MG63 (cell line): ENCODE data around the gene DDX47. TPM values are rescaled to one million over a fixed set of nuclear protein-coding genes. Genes with fewer than 3 reads are reported as not detected.

Experiments
- DNase-seq: peaks from one replicate; pipeline ENCODE4 v3.0.0-alpha.2; 2020
- H3K27me3 ChIP-seq: fragments of 250-450 bp; sonication (Bioruptor Pico); 2 replicates; pipeline ENCODE4 v1.5.1; 2020; ENCODE audit warnings: mild to moderate bottlenecking, moderate library complexity
- H3K36me3 ChIP-seq: fragments of 250-450 bp; sonication (Bioruptor Pico); 2 replicates; pipeline ENCODE4 v1.5.1; 2020; ENCODE audit warnings: mild to moderate bottlenecking, moderate library complexity
- H3K4me3 ChIP-seq: fragments of 250-450 bp; sonication (Bioruptor Pico); 2 replicates; pipeline ENCODE4 v1.5.1; 2020; ENCODE audit warnings: mild to moderate bottlenecking, moderate library complexity
- H3K9me3 ChIP-seq: fragments of 250-450 bp; sonication (Bioruptor Pico); 2 replicates; pipeline ENCODE4 v1.5.1; 2020; ENCODE audit warnings: mild to moderate bottlenecking, moderate library complexity
- total RNA-seq: library from RNA; depleted of rRNA; stranded (reverse); fragments of >200 nt; shearing (Covaris generic); gene quantifications from 2 replicates; pipeline ENCODE4 v1.2.3, GENCODE V29; 2014; ENCODE audit warnings: low replicate concordance; rRNA removed

The DDX47 gene
- total RNA-seq, 1 experiment from 2014 or later = 105 TPM

- Histone ChIP-seq H3K27me3 (no peaks in the 10 kb centered on the region), H3K9me3 (no peaks in the 10 kb centered on the region), H3K36me3 (peaks cover 11% of the 10 kb centered on the region), H3K4me3 (no peak overlapping the region)
- DNase-seq = no peak
Observed at GRCh38 chr12:12877153-12877768, 64.1 kb downstream of the DDX47 start.

DNA sequence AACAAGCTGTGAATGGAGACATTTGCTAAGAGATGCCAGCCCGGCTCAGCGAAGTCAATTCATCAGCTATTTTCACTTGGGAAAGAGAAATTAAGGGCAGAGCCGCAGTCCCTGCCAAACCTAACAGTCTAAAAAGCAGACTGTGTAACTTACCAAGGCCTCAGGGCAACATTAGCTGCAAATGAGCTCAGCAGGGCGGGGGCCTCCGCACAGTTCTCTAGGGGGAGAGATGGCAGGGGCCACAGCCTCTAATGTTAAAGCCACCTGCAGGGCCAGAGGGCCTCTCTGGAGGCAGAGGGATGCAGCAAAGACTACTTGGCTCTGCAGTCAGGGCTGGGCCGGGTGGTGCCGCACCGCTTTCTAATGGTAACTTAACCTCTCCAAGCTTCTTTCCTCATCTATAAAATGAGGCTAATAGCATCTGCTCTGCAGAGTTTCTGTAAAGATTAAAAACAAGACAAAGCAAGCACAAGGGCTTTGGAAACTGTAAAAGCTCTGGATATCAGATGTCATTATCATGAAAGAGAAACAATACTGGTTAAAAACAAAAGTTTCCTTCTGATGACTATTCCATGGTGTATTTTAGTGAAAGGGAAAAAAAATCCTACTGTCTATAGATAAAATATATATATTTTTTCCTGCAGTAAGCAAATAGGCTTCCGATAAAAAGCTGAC lies 64.8 kb downstream of the DDX47 start:
- no peak for DNase-seq
- Histone ChIP-seq H3K4me3 (no peak overlapping the region), H3K36me3 (peaks cover 11% of the 10 kb centered on the region), H3K9me3 (no peaks in the 10 kb centered on the region), H3K27me3 (no peaks in the 10 kb centered on the region)

Other genes with a start within 250 kb of the DDX47 start
- 13.0 and 17.7 TPM in 2 replicates for gene CREBL2, start 201.5 kb upstream of the DDX47 start, total RNA-seq
- 0.59 TPM in 1 of 2 replicates, not detected in the other for gene GPR19, start 117.2 kb upstream of the DDX47 start, total RNA-seq
- 35.1 and 57.9 TPM in 2 replicates for gene CDKN1B, start 96.0 kb upstream of the DDX47 start, total RNA-seq
- 21.4 and 27.1 TPM in 2 replicates for gene APOLD1, start 27.7 kb upstream of the DDX47 start, total RNA-seq
- 11.0 and 24.5 TPM in 2 replicates for gene GPRC5A, start 78.2 kb downstream of the DDX47 start, total RNA-seq
- not detected in 2 replicates for gene GPRC5D, start 138.8 kb downstream of the DDX47 start, total RNA-seq
- gene HEBP1, start 186.9 kb downstream of the DDX47 start, total RNA-seq = 5.6 and 16.1 TPM in 2 replicates
- gene FAM234B, start 231.0 kb downstream of the DDX47 start, total RNA-seq = 0.20 and 2.4 TPM in 2 replicates